GM12865 (cell line): ENCODE measurements around the gene ZNF138.

Experiments used
- DNase-seq: peaks from one replicate; pipeline ENCODE4 v3.0.0; 2010; ENCODE audit warnings: low read depth
- H3K4me3 ChIP-seq: 2 replicates; pipeline ENCODE4 v1.5.1; 2011; ENCODE audit warnings: mild to moderate bottlenecking, low read depth, low read length, control low read depth
- TF ChIP-seq, protein P1 (sequence below): IDR thresholded peaks from 2 replicates; pipeline ENCODE4 v1.5.1; 2011; ENCODE audit warnings: low read length, control low read depth, low read depth, inconsistent platforms; ENCODE audit not compliant: insufficient read depth; ENCODE audit errors: missing control alignments

ZNF138 gene

GRCh38 chr7:64863969-64864368 is 69.7 kb downstream of the ZNF138 start:
- TF ChIP-seq, protein P1, sequence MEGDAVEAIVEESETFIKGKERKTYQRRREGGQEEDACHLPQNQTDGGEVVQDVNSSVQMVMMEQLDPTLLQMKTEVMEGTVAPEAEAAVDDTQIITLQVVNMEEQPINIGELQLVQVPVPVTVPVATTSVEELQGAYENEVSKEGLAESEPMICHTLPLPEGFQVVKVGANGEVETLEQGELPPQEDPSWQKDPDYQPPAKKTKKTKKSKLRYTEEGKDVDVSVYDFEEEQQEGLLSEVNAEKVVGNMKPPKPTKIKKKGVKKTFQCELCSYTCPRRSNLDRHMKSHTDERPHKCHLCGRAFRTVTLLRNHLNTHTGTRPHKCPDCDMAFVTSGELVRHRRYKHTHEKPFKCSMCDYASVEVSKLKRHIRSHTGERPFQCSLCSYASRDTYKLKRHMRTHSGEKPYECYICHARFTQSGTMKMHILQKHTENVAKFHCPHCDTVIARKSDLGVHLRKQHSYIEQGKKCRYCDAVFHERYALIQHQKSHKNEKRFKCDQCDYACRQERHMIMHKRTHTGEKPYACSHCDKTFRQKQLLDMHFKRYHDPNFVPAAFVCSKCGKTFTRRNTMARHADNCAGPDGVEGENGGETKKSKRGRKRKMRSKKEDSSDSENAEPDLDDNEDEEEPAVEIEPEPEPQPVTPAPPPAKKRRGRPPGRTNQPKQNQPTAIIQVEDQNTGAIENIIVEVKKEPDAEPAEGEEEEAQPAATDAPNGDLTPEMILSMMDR, result no peak
- no peak for DNase-seq
- no peak overlapping the region for H3K4me3 ChIP-seq

DNA sequence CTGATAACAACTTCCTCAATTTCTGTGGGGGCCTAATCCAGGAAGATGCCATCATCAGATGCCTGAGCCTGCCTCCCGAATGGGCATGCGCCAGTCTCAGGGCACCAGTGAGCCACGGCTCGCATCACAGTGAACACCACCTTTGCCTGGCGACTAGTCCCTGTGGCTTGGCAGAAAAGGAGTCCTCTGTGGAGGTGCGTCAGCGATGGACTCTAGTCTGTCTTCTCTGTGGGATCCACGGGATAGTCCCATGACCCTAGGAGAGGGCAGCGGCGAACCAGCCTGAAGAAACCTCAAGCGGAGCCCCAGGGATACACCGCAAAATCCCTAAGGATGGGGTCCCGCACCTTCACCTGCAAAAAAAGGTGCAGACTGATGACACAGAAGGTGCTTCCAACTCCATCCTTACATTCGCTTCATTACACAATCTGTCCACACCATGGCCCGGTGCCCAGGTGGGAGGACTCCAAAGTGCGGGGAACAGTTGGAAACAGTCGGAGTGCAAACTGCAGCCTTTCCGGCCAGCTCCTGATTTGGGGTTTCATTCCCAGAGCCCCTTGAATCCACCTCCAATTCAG is 73.7 kb downstream of the ZNF138 start:
- no peak for DNase-seq

DNA sequence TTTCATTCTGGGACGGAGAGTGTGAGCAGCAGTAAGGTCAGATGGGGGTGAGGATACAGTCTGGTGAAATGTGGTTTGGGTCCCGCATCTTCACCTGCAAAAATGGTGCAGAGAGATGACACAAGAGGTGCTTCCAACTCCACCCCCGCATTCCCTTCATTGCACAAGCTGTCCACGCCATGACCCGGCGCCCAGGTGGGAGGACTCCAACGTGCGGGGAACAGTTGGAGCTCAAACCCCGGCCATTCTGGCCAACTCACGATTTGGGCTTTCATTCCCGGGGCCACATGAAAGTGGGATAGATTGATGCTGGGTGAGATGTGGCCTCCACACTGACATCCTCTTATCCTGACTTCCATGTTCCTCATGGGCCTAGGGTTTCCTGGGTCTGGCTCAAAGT is 74.3 kb downstream of the ZNF138 start:
- H3K4me3 ChIP-seq, result no peak overlapping the region
- TF ChIP-seq, protein P1, result no peak
- DNase-seq, result no peak

More for the DNA sequence above, 73.7 kb downstream of the ZNF138 start:
- TF ChIP-seq, protein P1, result no peak
- H3K4me3 ChIP-seq, result no peak overlapping the region

GRCh38 chr7:64869121-64869725 is 75.0 kb downstream of the ZNF138 start:
- TF ChIP-seq, protein P1, result no peak
- H3K4me3 ChIP-seq, result no peak overlapping the region
- DNase-seq, result no peak

DNA sequence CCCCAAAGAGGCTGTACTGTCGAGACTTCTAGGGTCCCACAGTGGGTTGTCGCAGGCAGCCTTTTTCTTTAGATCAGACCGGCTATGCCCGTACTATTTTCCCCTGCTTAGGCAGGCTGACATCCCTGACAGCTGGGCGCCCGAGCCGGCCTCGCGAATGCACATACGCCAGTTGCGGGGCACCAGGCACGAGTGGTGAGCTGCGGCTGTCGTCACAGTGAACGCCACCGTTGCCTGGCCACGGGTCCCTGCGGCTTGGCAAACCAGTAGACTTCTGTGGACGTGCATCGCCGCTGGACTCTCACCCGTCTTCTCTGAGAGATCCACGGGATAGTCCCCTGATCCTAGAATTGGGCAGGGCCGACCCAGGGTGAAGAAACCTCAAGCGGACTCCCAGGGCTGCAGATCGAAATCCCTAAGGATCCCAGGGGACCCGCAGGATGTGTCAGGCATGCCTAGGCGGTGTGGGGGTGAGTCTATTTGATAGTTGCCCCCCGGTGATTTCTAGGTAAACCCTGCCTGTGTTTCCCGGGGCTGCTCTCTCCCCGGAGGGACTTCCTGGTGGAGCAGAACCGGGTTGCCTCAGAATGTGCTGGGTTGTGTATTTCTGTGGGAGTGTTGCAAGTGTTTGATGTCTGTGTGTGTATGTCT is 75.8 kb downstream of the ZNF138 start:
- no peak overlapping the region for H3K4me3 ChIP-seq
- no peak for DNase-seq
- TF ChIP-seq, protein P1, result no peak

DNA sequence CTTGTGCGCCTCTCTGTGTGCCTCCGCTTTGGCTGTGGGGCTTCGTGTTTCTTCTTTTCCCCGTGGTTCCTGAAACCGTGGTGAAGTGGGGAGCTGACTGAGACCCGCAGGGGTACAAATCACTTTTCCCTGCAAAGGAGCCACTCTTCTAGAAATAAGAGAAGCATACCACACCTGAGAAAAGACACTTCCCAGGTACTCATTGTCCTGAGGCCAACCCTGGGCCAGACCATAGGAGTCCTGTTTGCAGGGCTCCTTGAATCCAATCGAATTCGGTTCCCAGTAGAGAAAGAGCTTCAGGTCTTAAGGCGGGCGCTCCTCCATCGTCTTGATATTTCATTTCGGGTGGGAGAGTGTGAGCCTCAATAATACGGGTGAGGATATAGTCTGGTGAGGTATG is 76.4 kb downstream of the ZNF138 start:
- no peak overlapping the region for H3K4me3 ChIP-seq
- no peak for DNase-seq
- TF ChIP-seq, protein P1, result no peak

GRCh38 chr7:64871761-64872160 is 77.5 kb downstream of the ZNF138 start:
- TF ChIP-seq, protein P1, result no peak
- no peak for DNase-seq
- H3K4me3 ChIP-seq, result no peak overlapping the region
